Lower lobe of right lung (tissue), 2 donors: ENCODE data around the gene ABHD12B. TPM values are rescaled to one million over a fixed set of nuclear protein-coding genes. Genes with fewer than 3 reads are reported as not detected.

Experiments
- ATAC-seq, 2 donors: fragments of 200-7000 bp; cut with Tn5 transposase; one replicate each; pipeline ENCODE4 v1.9.1; 2020 to 2022; ENCODE audit warnings: mild to moderate bottlenecking in 2 of 2, moderate library complexity in 2 of 2
- DNase-seq: peaks from one replicate; pipeline ENCODE4 v3.0.0-alpha.2; 2020
- H3K27ac ChIP-seq: fragments of 200-600 bp; one replicate; pipeline ENCODE4 v1.8.0; 2022
- H3K27me3 ChIP-seq: fragments of 200-600 bp; one replicate; pipeline ENCODE4 v1.8.0; 2022; ENCODE audit warnings: low read depth
- H3K36me3 ChIP-seq: fragments of 200-600 bp; one replicate; pipeline ENCODE4 v1.8.0; 2022; ENCODE audit warnings: mild to moderate bottlenecking
- H3K4me1 ChIP-seq: fragments of 200-600 bp; one replicate; pipeline ENCODE4 v1.8.0; 2022
- H3K4me3 ChIP-seq: fragments of 200-600 bp; one replicate; pipeline ENCODE4 v1.8.0; 2022; ENCODE audit warnings: mild to moderate bottlenecking
- H3K9me3 ChIP-seq: fragments of 200-600 bp; one replicate; pipeline ENCODE4 v1.8.0; 2022
- CTCF ChIP-seq: fragments of 200-600 bp; IDR thresholded peaks from one replicate; pipeline ENCODE4 v1.8.0; 2022; ENCODE audit warnings: antibody characterized with exemption, mild to moderate bottlenecking
- intact Hi-C: fragments of 100-400 bp; cut with DNase I; formaldehyde crosslinking; loops from one replicate; pipeline ENCODE4 v1.11.0; 2022
- long read RNA-seq: library from polyadenylated mRNA; unstranded; transcript quantifications from one replicate; pipeline ENCODE4 v2.0.0, GENCODE V29; 2021
- total RNA-seq: library from RNA; stranded (reverse); fragmentation: NEBNext Ultra II Directional; extraction: Animal tissue kit (Norgen Biotek cat#: 25700); gene quantifications from one replicate; pipeline ENCODE4 v1.2.1, GENCODE V29; 2021
- donor health status: DM: no; HTN: yes; CAD: no; lungs with severe emphysema.

ABHD12B gene
- not detected for total RNA-seq
- long read RNA-seq, partial matches to known transcripts, result 0 of 3 reads
- long read RNA-seq, other reads (novel, unspliced or antisense), result 3 of 3 reads

GRCh38 chr14:50871914-50872732 lies at the start of gene ABHD12B:
Gene ABHD12B, plus strand, starts transcription at chr14:50872053. Its CDS starts 122 bp downstream, at chr14:50872175.
- DNase-seq (no peak), ATAC-seq (peak; percentile 54 to 59)
- peak within 1 kb of the TSS; percentile 16 for H3K4me3 ChIP-seq
- H3K36me3 ChIP-seq, result no peaks in the 10 kb centered on the region
- intact Hi-C loops, result no loop called here
- no peaks in the 10 kb centered on the region for H3K4me1 ChIP-seq
- no peaks in the 10 kb centered on the region for H3K9me3 ChIP-seq
- no peak within 1 kb of the TSS for H3K27ac ChIP-seq
- TF ChIP-seq CTCF, result no peak
- peaks cover 36% of the 10 kb centered on the region for H3K27me3 ChIP-seq

- TF ChIP-seq CTCF, result no peak
- Histone ChIP-seq H3K9me3 (no peaks in the 10 kb centered on the region), H3K36me3 (no peaks in the 10 kb centered on the region), H3K4me3 (no peak overlapping the region), H3K4me1 (peaks cover 38% of the 10 kb centered on the region), H3K27me3 (no peaks in the 10 kb centered on the region), H3K27ac (no peak overlapping the region)
- DNase-seq, result no peak
- intact Hi-C loops, result no loop called here
- peak; percentile 33 to 46 for ATAC-seq
These were observed 49.3 kb upstream of the ABHD12B start for GRCh38 chr14:50822501-50823042.

- intact Hi-C loops, result no loop called here
- H3K27ac ChIP-seq, result peak overlapping the region; percentile 40
- ATAC-seq, result peak in 1 of 2 donors; percentile 14
These were observed 48.6 kb upstream of the ABHD12B start for GRCh38 chr14:50823051-50823761.

GRCh38 chr14:50823762-50824636 lies 47.9 kb upstream of the ABHD12B start:
- H3K9me3 ChIP-seq, result no peaks in the 10 kb centered on the region
- peak in 1 of 2 donors; percentile 21 for ATAC-seq
- H3K4me3 ChIP-seq, result no peak overlapping the region
- H3K27ac ChIP-seq, result peak overlapping the region; percentile 40
- TF ChIP-seq CTCF, result no peak
- no peaks in the 10 kb centered on the region for H3K27me3 ChIP-seq
- no peaks in the 10 kb centered on the region for H3K36me3 ChIP-seq
- no peak for DNase-seq
- intact Hi-C loops, result no loop called here
- peaks cover 47% of the 10 kb centered on the region for H3K4me1 ChIP-seq

More at GRCh38 chr14:50823051-50823761, 48.6 kb upstream of the ABHD12B start:
- DNase-seq, result no peak
- Histone ChIP-seq H3K4me1 (peaks cover 39% of the 10 kb centered on the region), H3K27me3 (no peaks in the 10 kb centered on the region), H3K4me3 (no peak overlapping the region), H3K36me3 (no peaks in the 10 kb centered on the region), H3K9me3 (no peaks in the 10 kb centered on the region)
- no peak for TF ChIP-seq CTCF

GRCh38 chr14:50825307-50825706 lies 46.5 kb upstream of the ABHD12B start:
- H3K4me1 ChIP-seq, result peaks cover 57% of the 10 kb centered on the region
- TF ChIP-seq CTCF, result no peak
- H3K9me3 ChIP-seq, result no peaks in the 10 kb centered on the region
- H3K36me3 ChIP-seq, result no peaks in the 10 kb centered on the region
- DNase-seq, result no peak
- ATAC-seq, result no peak
- H3K27ac ChIP-seq, result no peak overlapping the region
- intact Hi-C loops, result no loop called here
- no peaks in the 10 kb centered on the region for H3K27me3 ChIP-seq
- H3K4me3 ChIP-seq, result no peak overlapping the region
